IPS-18a (cell line): Measurements from ENCODE around the gene NEK6.

ENCODE experiments used
- H3K27ac ChIP-seq: one replicate; pipeline ENCODE4 v1.5.1; 2013; ENCODE audit warnings: low read length
- H3K27me3 ChIP-seq: one replicate; pipeline ENCODE4 v1.6.1; 2013; ENCODE audit warnings: mild to moderate bottlenecking, low read length; ENCODE audit not compliant: control insufficient read depth, insufficient read depth
- H3K36me3 ChIP-seq: one replicate; pipeline ENCODE4 v1.6.1; 2013; ENCODE audit warnings: low read depth, low read length; ENCODE audit not compliant: control insufficient read depth
- H3K4me1 ChIP-seq: one replicate; pipeline ENCODE4 v1.6.1; 2013; ENCODE audit warnings: low read depth, low read length; ENCODE audit not compliant: control insufficient read depth
- H3K4me3 ChIP-seq: one replicate; pipeline ENCODE4 v1.5.1; 2013; ENCODE audit warnings: low read length
- H3K9ac ChIP-seq: one replicate; pipeline ENCODE4 v1.6.1; 2013; ENCODE audit warnings: mild to moderate bottlenecking, low read length, moderate library complexity
- H3K9me3 ChIP-seq: one replicate; pipeline ENCODE4 v1.6.1; 2013; ENCODE audit warnings: low read depth, low read length; ENCODE audit not compliant: control insufficient read depth

Gene NEK6

DNA sequence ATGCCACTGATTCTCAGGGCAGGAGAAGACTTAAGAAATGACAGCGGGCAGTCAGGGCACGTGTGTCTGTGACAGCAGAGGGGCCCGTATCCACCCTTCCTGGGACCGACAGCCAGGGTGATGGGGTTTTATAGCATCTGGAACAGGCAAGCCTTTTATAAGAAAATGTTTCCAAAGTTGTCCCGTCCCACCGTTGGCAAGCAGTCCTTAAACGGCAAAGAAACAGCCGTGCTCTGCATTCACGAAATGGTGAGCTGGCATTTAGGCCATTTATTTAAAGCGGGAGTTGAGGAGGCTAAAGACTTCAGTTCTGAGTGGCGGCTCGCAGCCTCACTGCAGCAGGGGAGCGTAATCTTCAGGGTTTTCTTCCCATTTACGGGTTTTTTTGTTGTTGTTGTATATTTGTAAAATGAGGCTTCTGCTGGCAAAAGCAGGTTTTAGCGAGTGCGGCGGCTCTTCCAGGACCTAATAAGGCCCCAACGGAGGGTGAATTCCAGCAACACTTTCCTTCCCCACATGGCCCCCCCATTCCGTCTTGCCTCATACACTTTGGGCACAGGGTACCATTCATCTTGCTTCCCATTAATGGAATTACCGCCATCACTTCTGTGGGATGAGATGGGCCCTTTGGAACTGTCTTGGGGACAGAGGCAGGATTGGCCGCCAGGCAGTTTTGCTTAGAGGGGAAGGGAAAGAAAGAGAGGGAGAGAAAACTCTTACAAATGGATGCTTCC lies 15.8 kb downstream of the NEK6 start:
- Histone ChIP-seq H3K4me1 (peaks cover 4% of the 10 kb centered on the region), H3K27ac (no peak overlapping the region), H3K27me3 (no peaks in the 10 kb centered on the region), H3K9ac (no peak overlapping the region), H3K36me3 (no peaks in the 10 kb centered on the region), H3K4me3 (no peak overlapping the region), H3K9me3 (no peaks in the 10 kb centered on the region)

DNA sequence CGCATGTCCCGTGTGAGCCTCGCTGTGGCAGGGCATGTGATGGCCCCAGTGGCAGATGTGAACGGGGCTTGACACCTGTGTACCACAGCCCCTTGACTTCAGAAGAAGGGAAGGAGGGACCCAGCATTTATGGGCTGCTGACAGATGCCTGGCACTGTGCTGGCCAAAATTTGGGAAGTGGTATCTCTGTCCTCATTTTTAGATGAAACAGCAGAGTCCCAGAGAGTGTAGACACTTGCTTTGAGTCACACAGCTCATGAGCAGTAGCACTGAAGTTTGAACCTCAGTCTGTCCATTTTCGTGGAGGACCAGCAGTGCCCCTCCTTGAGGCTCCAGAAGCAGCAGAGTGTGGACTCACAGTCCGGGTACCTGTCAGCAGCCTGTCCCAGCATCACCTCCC lies 16.5 kb downstream of the NEK6 start:
- peaks cover 4% of the 10 kb centered on the region for H3K4me1 ChIP-seq
- H3K4me3 ChIP-seq: no peak overlapping the region
- no peaks in the 10 kb centered on the region for H3K27me3 ChIP-seq
- H3K36me3 ChIP-seq: no peaks in the 10 kb centered on the region
- H3K27ac ChIP-seq: no peak overlapping the region
- H3K9ac ChIP-seq: no peak overlapping the region
- H3K9me3 ChIP-seq: no peaks in the 10 kb centered on the region

- Histone ChIP-seq H3K27ac (no peak overlapping the region), H3K27me3 (no peaks in the 10 kb centered on the region), H3K9me3 (no peaks in the 10 kb centered on the region), H3K4me3 (no peak overlapping the region), H3K36me3 (no peaks in the 10 kb centered on the region), H3K9ac (no peak overlapping the region), H3K4me1 (peaks cover 4% of the 10 kb centered on the region)
These were observed 17.0 kb downstream of the NEK6 start for GRCh38 chr9:124274738-124275137.

DNA sequence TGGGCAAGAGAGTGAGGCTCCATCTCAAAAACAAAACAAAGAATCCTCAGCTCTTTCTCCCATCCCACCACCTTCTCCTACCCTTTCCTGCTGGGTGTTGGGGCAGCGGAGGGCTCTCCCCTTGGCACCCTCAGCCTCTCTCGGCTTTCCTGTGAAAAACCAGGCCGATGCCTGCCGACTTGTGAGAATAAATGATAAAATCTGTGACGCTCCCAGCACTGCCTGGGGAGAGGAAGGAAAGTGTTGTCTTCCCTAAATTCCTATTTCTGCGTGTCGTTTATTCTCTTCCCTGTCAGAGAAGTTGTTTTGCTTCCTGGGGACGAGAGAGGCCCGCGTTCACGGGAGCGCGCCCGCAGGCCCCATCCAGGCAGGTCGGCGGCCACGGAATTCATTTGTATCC lies 19.7 kb downstream of the NEK6 start:
- Histone ChIP-seq H3K9ac (no peak overlapping the region), H3K36me3 (no peaks in the 10 kb centered on the region), H3K27ac (no peak overlapping the region), H3K4me1 (no peaks in the 10 kb centered on the region), H3K27me3 (no peaks in the 10 kb centered on the region), H3K4me3 (no peak overlapping the region), H3K9me3 (no peaks in the 10 kb centered on the region)

GRCh38 chr9:124278054-124278540 lies 20.3 kb downstream of the NEK6 start:
- no peaks in the 10 kb centered on the region for H3K9me3 ChIP-seq
- no peak overlapping the region for H3K27ac ChIP-seq
- no peaks in the 10 kb centered on the region for H3K27me3 ChIP-seq
- H3K36me3 ChIP-seq: no peaks in the 10 kb centered on the region
- H3K4me1 ChIP-seq: no peaks in the 10 kb centered on the region
- no peak overlapping the region for H3K9ac ChIP-seq
- no peak overlapping the region for H3K4me3 ChIP-seq

- H3K27ac ChIP-seq: no peak overlapping the region
- no peaks in the 10 kb centered on the region for H3K36me3 ChIP-seq
- H3K4me1 ChIP-seq: no peaks in the 10 kb centered on the region
- no peaks in the 10 kb centered on the region for H3K27me3 ChIP-seq
- H3K9me3 ChIP-seq: no peaks in the 10 kb centered on the region
- no peak overlapping the region for H3K9ac ChIP-seq
- no peak overlapping the region for H3K4me3 ChIP-seq
These were observed 21.9 kb downstream of the NEK6 start for GRCh38 chr9:124279531-124280175.

- no peak overlapping the region for H3K9ac ChIP-seq
- no peaks in the 10 kb centered on the region for H3K9me3 ChIP-seq
- no peak overlapping the region for H3K27ac ChIP-seq
- H3K36me3 ChIP-seq: no peaks in the 10 kb centered on the region
- H3K27me3 ChIP-seq: no peaks in the 10 kb centered on the region
- no peaks in the 10 kb centered on the region for H3K4me1 ChIP-seq
- no peak overlapping the region for H3K4me3 ChIP-seq
These were observed 22.5 kb downstream of the NEK6 start for GRCh38 chr9:124280176-124280691.

GRCh38 chr9:124281931-124282371 lies 24.2 kb downstream of the NEK6 start:
- Histone ChIP-seq H3K9me3 (no peaks in the 10 kb centered on the region), H3K4me3 (no peak overlapping the region), H3K9ac (no peak overlapping the region), H3K4me1 (no peaks in the 10 kb centered on the region), H3K27ac (no peak overlapping the region), H3K27me3 (no peaks in the 10 kb centered on the region), H3K36me3 (no peaks in the 10 kb centered on the region)

DNA sequence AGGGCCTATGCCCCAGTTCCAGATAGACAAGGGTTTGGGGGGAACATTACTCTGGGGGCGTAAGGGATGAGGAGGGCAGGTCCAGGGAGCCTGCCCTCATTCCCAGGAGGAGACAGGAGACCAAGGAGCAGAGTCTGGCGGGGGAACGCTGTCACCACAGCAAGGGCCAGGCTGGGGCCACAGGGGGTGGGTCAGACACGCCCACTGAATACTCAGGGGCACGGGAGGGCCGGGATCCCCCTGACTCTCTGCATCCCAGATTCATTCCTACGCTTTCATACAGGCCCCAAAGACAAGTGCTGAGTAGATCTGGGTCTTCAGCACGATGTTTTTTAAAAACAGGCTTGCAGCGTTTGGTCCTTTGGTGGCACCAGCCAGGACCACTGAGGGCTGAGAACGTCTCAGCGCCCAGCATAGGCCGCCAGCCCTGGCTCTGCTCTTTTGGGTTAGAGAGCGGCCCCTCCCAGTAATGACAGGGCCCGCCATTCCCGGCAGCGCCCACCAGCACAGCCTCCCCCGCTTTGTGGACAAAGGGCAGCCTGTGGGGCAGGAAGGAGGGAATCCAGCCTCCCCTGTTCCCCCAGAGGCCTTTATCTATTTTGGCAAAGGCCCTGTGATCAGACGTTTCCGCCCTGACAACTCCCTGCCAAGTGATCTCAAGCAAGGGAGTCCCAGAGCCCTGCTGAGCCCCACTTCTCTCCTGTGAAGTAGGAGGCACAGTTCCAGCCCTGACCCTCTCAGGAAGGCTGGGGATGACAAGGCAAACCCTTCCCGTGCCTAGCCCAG lies 24.9 kb downstream of the NEK6 start:
- no peaks in the 10 kb centered on the region for H3K9me3 ChIP-seq
- no peaks in the 10 kb centered on the region for H3K27me3 ChIP-seq
- no peak overlapping the region for H3K9ac ChIP-seq
- H3K36me3 ChIP-seq: no peaks in the 10 kb centered on the region
- H3K27ac ChIP-seq: no peak overlapping the region
- no peaks in the 10 kb centered on the region for H3K4me1 ChIP-seq
- no peak overlapping the region for H3K4me3 ChIP-seq

DNA sequence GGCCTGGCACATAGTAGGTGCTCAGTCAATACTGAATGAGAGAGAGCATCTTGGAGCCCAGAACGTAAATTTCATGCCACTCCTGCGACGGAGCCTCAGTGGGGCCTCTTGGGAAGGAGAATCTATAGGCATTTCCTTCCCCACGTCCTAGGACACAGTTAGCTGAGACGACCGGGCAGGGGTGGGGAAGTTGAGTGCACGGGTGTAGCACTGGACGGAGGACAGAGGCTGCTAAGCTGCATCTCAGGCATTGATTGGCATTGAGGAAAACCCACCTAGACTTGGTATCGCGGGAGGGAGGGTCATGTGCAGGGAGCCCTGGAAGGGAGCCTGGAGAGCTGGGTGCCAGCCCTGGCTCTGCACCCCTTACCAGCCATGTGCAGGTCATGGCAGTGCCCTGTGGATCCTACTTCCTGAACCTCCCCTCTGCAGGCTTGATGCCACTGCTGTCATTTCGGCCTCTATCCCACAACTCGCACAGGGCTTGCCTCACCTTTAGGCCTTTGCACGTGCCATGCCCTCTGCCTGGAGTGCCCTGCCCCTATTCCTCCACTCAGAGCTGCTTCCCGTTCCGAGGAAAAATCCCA lies 25.6 kb downstream of the NEK6 start:
- Histone ChIP-seq H3K4me1 (no peaks in the 10 kb centered on the region), H3K27ac (no peak overlapping the region), H3K9ac (no peak overlapping the region)

GRCh38 chr9:124284237-124284831 lies 26.6 kb downstream of the NEK6 start:
- no peaks in the 10 kb centered on the region for H3K36me3 ChIP-seq
- no peak overlapping the region for H3K4me3 ChIP-seq
- no peaks in the 10 kb centered on the region for H3K4me1 ChIP-seq
- no peak overlapping the region for H3K9ac ChIP-seq
- H3K27ac ChIP-seq: no peak overlapping the region
- no peaks in the 10 kb centered on the region for H3K27me3 ChIP-seq
- no peaks in the 10 kb centered on the region for H3K9me3 ChIP-seq

More for the DNA sequence above, 25.6 kb downstream of the NEK6 start:
- no peaks in the 10 kb centered on the region for H3K27me3 ChIP-seq
- no peaks in the 10 kb centered on the region for H3K36me3 ChIP-seq
- H3K4me3 ChIP-seq: no peak overlapping the region
- no peaks in the 10 kb centered on the region for H3K9me3 ChIP-seq
